Activated CD4-positive, alpha-beta T cell treated with anti-CD3 and anti-CD28 coated beads for 48 hours (primary cell): ENCODE results near the gene SIN3B.

ENCODE experiments used
- DNase-seq: peaks from one replicate; pipeline ENCODE4 v3.0.0-alpha.2; 2020

SIN3B gene

DNA sequence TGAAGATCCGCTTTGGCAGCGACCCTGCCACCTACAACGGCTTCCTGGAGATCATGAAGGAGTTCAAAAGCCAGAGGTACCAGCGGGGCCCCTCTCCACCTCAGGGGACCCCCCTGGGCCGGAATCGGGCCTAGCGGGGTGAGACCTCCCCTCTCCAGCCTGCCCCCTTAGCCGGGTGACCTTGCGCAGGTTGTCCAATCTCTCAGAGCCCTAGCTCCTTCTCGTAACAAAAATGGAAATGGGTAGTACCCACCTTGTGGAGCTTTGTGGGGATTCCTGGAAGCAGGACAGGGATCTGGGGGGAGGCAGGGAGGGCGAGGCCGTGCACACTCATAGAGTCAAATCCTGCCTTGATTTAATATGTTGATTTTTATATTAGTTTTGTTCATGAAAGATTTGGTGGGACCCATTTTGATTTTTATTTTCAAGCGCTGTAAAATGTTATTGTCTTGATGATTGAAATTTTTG, 658 bp downstream of the SIN3B start:
- DNase-seq: no peak

- no peak for DNase-seq
Observed at GRCh38 chr19:16830679-16831078, 1.5 kb downstream of the SIN3B start.

GRCh38 chr19:16831531-16831930, 2.3 kb downstream of the SIN3B start:
- no peak for DNase-seq

GRCh38 chr19:16834747-16835146, 5.5 kb downstream of the SIN3B start:
- DNase-seq: peak; percentile 52

GRCh38 chr19:16836115-16837034, 7.2 kb downstream of the SIN3B start:
- peak; percentile 12 for DNase-seq

GRCh38 chr19:16837035-16837362, 7.8 kb downstream of the SIN3B start:
- DNase-seq: no peak

GRCh38 chr19:16841391-16841926, 12.3 kb downstream of the SIN3B start:
- DNase-seq: no peak

- DNase-seq: no peak
Observed at GRCh38 chr19:16846901-16847300, 17.7 kb downstream of the SIN3B start.

DNA sequence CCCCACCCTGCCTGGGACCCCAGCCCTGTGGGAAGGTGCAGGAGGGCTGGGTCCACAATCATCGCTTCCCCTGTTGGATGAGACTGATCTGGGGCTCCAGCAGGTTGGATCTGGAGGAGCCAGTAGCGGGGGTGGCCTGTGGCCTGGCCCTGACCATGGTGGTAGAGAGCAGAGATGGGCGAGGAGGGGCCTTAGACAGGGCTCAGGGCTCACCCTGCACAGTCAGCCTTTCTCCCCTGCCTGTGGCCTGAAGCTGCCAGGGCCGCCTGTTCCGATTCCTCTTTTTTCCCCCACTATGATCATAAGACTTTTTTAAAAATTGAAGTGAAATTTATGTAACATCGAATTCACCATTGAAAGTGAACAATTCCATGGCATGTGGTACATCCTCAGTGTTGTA, 18.2 kb downstream of the SIN3B start:
- DNase-seq: no peak

DNA sequence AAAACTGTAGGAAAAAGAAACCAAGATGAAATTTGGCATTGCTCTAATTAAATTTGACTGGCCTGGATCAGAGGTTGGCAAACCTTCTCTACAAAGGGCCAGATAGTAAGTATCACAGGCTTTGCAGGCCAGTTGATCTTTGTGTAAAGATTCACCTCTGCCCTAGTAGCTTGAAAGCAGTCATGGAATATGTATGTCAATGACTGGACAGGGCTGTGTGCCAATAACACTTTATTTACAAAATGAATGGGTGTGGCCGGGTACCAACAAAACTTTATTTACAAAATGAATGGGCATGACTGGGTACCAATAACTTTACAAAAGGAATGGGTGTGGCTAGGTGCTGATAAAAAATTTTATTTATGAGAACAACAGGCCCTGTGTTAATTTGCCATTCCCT, 20.0 kb downstream of the SIN3B start:
- no peak for DNase-seq

GRCh38 chr19:16850133-16850532, 20.9 kb downstream of the SIN3B start:
- DNase-seq: no peak

- no peak for DNase-seq
Observed at GRCh38 chr19:16851031-16851712, 22.0 kb downstream of the SIN3B start.

GRCh38 chr19:16853066-16853465, 23.9 kb downstream of the SIN3B start:
- DNase-seq: no peak

DNA sequence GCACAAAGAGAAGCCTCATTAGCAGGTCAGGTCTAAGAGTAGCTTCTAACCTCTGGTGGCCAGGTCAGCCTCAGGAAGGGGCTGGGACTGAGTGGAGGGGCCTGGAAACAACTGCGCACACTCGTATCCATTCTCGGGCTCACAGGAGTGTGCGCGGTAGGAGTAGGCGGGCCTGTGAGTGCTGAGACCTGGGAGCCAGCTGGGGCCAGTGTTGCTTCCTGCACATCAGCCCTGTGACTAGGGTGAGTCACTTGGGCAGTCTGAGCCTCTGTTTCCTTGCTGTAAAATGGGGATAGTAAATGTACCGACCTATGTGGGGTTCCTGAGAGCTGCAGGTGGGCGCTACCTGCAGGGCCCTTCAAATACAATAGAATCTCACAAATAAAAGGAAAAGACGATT, 26.9 kb downstream of the SIN3B start:
- no peak for DNase-seq

- no peak for DNase-seq
Observed at GRCh38 chr19:16859626-16860025, 30.4 kb downstream of the SIN3B start.

DNA sequence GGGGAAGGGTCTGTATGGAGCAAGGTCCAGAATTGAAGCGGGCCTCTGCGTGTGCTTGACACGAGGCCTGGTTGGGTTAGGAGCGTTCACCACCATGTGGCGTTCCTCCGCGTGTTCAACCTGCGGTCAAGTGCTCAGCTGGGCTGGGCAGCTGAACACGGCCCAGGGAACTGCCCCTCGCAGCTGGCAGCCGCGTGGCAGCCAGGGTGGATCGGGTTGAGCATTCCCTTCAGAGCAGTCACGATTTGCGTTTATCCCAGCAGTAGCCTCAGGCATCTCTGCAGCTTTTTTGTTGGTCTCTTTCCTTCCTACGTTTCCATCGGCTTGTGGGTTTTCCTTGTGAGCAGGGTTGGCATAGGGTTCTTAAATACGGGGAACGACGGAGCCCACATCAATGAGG, 30.9 kb downstream of the SIN3B start:
- no peak for DNase-seq

GRCh38 chr19:16861011-16861410, 31.8 kb downstream of the SIN3B start:
- no peak for DNase-seq

- DNase-seq: no peak
Observed at GRCh38 chr19:16861834-16862233, 32.6 kb downstream of the SIN3B start.

DNA sequence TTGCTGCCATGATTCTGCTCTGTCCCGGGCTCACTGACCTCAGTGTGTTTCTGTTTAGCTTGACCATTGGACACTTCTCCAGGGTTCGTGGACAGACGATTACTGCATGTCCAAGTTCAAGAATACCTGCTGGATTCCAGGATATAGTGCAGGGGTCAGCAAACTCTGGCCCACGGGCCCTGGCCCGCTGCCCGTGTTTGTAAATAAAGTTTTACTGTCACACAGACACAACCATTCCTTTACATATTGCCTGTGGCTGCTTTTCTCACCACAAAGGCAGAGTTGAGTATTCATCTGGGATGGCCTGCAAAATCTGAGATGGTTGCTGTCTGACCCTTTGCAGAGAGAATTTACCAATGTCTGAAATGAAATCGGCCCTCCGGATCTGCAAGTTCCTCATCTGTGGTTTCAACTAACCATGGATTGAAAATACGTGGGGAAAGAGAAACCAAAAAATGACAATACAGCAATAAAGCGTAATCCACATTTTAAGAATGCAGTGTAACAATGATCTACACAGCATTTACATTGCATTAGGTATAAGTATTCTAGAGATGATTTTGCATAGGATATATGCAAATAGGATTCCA, 33.7 kb downstream of the SIN3B start:
- no peak for DNase-seq

DNA sequence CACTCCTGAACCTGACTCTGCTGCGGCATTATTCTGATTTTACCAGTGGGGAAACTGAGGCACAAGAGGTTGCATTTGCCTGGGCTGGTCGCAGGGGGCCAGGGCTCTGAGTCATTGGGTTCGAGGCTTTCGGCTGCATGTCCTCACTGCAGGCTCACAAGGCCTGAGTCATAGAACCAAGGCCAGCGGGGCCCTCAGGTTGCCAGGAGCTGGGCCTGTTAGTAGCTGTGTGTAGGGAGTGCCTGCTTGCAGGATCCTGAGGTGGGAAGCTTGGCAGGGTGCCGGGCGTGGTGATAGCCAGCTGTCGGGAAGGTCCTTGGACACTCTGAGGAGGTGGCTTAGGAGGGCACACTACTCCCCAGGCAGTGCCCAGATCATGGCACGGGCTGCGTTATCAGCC, 38.0 kb downstream of the SIN3B start:
- DNase-seq: no peak

DNA sequence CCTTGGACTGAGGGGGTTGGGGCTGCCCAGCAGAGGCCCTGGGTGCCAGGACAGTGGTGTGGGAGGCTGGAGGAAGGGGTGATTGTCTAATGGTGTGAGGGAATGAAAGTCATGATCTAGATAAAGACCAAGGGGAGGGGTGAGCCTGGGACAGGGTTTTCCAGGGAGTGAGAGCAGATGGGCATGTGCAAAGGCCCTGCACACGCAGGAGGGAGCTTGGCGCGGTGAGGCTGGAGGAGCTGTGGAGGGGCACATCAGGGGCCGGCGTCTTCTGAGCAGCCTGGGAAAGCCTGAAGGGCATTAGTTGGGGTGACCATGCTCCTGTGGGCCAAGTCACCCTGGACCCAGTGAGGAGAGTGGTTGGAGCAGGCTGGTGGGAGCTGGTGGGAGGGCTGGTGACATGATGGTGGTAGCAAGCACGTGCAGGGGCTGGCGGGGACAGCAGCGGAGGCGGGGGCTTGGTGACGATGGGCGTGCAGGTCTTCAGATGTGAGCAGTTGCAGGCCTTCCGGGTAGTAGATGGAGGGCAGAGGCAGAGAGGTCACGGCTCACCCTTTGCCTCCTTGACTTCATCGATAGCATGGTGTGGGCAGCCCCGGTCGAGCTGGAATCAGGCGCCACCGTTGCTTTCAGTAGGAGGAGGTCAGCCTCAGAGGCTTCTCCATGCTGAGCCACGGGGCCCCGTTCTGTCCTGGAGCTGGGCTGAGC, 39.4 kb downstream of the SIN3B start:
- no peak for DNase-seq

DNA sequence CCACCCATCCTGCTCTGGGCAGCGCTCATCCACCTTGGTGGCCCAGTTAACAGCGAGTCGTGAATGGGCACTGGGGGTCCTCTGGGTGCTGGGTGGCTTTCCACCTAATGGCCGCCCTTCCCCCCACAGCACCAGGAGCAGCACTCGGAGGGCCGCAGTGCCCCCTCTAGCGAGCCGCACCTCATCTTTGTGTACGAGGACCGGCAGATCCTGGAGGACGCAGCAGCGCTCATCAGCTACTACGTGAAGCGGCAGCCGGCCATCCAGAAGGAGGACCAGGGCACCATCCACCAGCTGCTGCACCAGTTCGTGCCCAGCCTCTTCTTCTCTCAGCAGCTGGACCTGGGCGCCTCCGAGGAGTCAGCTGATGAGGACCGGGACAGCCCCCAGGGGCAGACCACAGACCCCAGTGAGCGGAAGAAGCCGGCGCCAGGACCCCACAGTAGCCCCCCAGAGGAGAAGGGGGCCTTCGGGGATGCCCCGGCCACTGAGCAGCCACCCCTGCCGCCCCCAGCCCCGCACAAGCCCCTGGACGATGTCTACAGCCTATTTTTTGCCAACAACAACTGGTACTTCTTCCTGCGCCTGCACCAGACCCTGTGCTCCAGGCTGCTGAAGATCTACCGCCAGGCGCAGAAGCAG, 40.3 kb downstream of the SIN3B start:
- DNase-seq: no peak

DNA sequence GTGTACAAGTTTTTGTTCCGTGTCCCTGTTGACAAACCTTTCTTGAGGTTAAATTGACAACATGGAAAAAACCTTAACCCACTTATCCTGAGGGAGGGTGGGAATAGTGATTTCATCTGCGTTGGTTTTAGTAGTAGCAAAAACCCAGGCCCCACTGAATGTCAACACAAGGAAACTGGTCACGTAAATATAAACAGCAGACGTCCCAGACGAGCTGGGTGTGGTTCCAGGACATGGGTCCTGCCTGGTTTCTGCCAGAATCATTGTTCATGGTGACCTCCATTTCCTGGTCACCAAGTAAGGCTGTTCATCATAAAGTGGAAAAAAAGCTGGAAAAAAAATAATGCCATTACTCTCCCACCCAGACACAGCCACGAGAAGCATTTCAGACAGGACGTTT, 42.7 kb downstream of the SIN3B start:
- DNase-seq: no peak
